ENCODE results near the gene MYT1. TPM values are rescaled to one million over a fixed set of nuclear protein-coding genes. Genes with fewer than 3 reads are reported as not detected.

The MYT1 gene
- total RNA-seq, 1 experiment from 2014 or later, result 5.8 TPM

- DNase-seq (ENCODE audit: low spot score), result no peak
These were observed 24.8 kb upstream of the MYT1 start for GRCh38 chr20:64139199-64140060.

DNA sequence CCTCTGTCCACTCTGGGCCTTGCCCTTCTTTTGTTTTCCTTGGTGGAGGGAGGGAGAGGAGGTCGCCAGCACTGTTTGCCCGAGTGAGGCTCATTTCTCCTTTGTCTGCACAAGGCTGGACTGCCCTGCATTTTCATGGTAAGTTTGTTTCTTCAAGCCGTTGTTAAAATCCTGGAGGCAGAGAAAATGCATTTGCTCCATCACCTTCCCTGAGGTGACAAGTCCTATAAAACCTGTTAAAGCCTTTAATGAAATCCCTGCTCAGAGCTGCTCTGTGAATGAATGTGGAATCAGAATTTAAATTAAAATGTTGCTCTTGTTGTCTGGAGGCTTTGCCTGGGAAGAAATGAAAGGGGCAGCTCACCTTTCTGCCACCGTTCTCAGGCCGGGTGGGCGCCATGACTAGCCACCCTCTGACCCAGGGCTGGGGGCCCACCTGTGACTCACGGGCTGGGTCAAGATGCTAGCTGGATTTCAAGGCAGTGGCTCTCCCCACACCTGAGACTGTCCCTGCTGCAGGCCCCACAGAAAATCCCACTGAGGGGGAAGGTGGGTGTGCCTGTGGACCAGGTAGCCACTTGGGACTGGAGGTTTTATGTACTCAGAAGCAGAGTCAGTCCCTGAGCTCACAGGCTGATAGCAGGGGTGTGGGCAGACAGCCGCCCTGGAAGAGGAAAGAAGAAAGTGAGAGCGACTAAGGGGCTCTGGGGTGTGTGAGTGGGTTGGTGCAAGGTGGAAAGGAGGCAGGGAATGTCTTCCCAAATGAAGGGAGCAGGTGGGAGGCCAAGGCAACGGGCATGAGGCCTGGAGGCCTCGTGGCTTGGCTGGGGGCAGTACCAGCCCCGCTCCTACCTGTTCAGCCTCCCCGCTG is 24.0 kb upstream of the MYT1 start:
- DNase-seq (ENCODE audit: low spot score), result no peak

GRCh38 chr20:64140956-64141355 is 23.3 kb upstream of the MYT1 start:
- no peak for DNase-seq (ENCODE audit: low spot score)

DNA sequence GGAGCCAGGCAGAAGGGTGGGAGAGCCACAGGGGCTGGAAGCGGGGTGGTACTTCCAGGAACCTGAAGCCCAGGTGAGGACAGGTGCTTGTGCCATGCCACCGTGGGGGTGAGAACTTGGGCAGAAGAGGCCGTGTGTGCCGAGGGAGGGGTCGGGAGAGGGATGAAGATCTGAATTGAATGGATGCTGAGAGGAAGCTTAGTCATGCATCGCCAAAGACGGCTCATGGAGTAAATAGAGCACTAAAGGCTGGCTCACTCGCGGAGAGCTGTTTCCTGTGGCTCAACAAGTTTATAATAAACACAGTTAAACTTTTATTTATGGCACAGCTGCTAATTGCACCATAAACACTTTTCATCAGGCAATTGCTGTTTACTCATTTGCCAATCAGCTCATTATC is 21.7 kb upstream of the MYT1 start:
- DNase-seq (ENCODE audit: low spot score), result no peak

GRCh38 chr20:64143018-64143801 is 21.0 kb upstream of the MYT1 start:
- DNase-seq (ENCODE audit: low spot score), result no peak

- DNase-seq (ENCODE audit: low spot score), result no peak
These were observed 19.9 kb upstream of the MYT1 start for GRCh38 chr20:64144144-64144912.

DNA sequence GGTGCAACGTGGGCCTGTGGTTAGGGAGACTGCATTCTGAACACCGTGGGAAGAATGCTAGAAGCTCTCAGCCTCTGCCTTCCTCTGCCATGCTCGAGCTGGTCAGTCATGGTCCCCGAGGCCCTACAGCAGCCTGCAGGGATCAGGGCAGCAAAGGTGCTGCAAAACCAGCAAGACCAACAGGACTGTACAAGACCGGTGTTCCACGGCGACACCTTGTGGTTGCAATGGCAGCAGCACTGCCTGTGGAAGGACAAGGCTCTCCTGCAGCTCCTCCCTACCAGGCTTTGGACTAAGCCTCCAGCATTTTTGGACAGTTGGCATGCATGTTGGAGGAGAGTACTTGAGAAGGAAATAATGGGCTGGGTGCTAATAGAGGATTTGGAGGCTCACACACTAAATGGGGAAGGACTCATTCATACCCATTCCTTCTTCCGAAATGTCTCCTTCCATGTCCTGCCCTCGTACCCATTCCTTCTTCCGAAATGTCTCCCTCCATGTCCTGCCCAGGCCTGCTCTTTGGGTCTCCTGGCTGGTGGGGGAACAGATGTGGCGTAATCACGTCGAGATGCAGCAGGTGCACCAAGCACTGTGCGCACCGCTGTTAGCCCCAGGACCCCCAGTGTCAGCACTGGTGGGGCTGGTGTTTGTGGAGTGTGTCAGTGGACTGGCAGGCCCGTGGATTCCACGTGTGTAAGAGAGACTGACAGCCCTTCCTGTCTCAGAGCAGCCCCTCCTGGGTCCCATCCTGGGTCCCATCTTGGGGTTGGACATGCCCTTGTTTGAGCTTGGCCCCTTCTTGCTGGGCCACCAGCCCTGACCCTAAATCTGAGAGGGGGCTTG is 18.6 kb upstream of the MYT1 start:
- no peak for DNase-seq (ENCODE audit: low spot score)

DNA sequence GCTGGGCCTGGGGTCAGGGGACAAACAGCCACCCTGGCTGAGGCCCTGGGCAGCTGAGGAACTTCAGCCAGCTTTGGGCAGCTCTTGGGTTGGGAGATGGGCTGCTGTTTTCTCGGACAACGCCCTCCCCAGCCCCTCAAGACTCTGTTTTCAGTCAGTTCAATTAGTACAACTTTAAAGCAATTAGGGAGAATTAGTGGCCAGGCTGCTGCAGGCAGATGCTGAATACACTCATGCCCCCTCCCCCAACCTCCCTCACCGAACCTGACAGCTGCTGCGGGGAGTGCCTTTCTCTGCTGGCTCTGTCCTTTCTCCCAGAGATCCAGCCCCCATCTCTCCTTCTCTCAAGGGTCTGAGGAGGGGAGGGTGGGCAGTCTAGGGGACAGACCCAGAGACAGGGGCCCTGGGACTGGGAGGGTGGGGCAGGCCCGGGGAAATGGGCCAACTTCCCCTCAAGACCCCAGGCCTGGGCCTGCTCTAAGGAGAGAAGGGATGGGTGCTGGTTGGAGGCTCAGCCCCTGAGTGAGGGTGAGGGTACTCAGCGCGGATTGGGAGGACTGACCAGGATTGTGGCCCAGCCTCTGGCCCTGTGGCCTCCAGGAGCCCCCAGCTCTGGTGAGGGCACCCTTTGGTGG is 17.8 kb upstream of the MYT1 start:
- no peak for DNase-seq (ENCODE audit: low spot score)

GRCh38 chr20:64146936-64147477 is 17.2 kb upstream of the MYT1 start:
- no peak for DNase-seq (ENCODE audit: low spot score)

GRCh38 chr20:64148581-64148980 is 15.7 kb upstream of the MYT1 start:
- no peak for DNase-seq (ENCODE audit: low spot score)

DNA sequence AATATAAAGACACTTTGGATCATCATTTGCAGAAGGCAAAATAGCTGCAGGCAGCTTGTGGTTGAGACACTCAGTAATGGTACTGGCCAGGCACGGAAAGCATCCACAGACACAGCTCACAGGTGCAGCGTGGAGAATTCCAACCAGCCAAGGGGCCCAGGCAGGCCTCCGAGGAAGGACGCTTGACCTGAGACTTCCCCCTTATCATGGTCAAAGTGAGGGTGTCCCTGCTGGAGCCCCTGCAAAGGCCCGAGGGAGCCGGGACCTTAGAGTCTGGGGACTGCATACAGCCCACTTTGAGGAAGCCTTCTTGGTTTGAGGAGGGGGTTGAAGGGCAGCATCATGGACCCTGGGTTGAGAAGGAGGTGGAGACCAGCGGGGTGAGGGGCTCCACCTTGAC is 15.1 kb upstream of the MYT1 start:
- no peak for DNase-seq (ENCODE audit: low spot score)

DNA sequence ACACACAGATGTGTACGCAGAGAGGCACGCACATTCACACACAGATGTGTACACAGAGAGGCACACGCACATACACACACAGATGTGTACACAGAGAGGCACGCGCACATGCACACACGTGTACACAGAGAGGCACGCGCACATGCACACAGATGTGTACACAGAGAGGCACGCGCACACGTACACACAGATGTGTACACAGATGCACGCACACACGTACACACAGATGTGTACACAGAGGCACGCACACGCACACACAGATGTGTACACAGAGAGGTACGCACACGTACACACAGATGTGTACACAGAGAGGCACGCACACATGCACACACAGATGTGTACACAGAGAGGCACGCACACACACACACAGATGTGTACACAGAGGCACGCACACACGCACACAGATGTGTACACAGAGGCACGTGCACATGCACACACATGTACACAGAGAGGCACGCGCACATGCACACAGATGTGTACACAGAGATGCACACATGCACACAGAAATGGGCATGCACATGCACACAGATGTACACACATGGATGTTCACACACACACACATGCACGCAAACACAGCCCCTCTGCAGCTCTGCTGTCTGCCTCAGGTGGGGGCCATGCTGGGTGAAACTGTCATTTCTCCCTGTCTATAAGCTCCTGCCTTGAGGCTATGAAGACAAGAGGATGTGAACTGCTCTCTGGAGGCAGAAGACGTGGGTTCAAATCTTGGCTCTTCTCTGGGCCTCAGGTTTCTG is 14.3 kb upstream of the MYT1 start:
- no peak for DNase-seq (ENCODE audit: low spot score)

DNA sequence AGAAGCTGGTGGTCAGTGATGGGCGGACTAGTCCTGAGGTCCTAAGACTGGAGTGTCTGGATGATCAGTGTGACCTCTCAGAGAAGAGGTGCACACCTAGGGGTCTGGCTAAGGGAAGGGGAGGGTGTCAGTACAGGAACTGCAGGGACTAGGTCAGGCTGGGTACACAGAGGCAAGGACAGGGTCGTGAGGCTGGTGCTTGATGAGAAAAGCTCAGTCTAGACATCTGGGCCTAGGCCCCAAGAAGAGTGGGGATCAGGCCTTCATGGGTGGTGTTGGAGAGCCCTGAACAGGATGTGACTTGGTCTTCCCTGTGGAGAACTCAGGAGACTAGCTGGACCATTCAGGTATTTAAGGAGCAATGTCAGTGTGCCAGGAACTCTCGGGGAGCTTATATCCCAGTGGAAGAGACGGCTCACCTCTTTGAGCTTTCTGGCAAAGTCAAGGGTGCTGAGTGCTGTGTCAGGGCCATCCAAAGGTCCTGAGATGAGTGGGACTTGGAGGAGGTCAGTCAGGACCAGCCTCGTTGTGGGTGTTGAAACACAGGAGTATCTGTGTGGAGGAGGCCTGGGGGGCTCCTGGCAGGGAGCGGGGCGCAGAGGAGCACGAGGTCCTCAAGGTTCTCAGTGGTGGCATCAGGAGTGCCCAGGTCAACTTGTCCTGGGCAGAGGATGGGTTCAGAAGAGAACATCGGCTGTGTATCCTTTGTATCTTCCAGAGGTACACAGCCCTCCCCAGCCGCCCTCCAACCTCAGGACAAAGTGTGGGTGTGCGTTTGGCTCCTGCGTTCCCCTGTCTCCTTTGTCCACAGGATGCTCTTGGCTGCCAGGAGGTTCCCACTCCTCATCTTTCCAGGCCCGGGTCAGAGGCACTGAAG is 13.3 kb upstream of the MYT1 start:
- DNase-seq (ENCODE audit: low spot score), result no peak

- DNase-seq (ENCODE audit: low spot score), result peak; percentile 39
These were observed 12.4 kb upstream of the MYT1 start for GRCh38 chr20:64151633-64152530.

DNA sequence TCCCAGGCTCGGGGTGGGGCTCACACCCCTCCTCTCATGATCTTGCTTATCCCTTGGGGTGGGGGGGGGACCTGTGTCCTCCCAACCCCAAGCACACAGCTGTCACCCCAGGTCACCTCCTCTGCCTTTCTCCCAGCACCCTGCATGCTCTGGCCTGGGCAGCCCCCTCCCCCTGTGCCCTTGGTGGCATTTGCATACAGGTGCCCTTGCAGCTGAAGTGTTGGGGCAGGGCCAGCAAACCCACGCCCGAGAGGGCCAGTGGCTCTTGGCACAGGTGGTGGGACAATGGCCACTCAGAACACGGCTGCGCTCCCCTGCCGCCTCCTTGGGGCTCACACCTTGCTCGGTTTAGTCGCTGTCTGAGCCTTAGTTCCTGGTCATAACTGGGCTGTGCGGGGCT is 11.3 kb upstream of the MYT1 start:
- DNase-seq (ENCODE audit: low spot score), result no peak

DNA sequence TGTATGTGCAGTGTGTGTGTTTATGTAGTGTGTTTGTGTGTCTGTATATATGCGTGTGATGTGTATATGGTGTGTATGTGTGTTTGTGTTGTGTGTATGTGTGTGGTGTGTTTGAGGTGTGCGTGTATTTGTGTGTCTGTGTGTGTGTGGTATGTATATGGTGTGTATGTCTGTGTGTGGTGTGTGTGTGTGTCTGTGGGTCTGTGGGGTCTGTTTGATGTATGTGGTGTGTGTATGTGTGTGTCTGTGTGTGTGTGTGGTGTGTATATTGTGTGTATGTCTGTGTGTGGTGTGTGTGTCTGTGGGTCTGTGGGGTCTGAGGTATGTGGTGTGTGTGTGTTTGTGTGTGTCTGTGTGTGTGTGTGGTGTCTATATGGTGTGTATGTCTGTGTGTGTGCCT is 10.8 kb upstream of the MYT1 start:
- no peak for DNase-seq (ENCODE audit: low spot score)
